Ishikawa (cell line): ENCODE data around the gene AGBL5.

Experiments
- EGR1 ChIP-seq: IDR thresholded peaks from 2 replicates; pipeline ENCODE4 v1.6.1; 2012
- EP300 ChIP-seq: IDR thresholded peaks from 2 replicates; pipeline ENCODE4 v1.6.1; 2012; ENCODE audit warnings: borderline replicate concordance
- TF ChIP-seq, protein P1 (sequence below): IDR thresholded peaks from 2 replicates; pipeline ENCODE4 v1.6.1; 2012
- TF ChIP-seq, protein P2 (sequence below): IDR thresholded peaks from 2 replicates; pipeline ENCODE4 v1.6.1; 2012
- TF ChIP-seq, protein P3 (sequence below): IDR thresholded peaks from 2 replicates; pipeline ENCODE4 v1.6.1; 2012; ENCODE audit warnings: low read depth, mild to moderate bottlenecking

DNA sequence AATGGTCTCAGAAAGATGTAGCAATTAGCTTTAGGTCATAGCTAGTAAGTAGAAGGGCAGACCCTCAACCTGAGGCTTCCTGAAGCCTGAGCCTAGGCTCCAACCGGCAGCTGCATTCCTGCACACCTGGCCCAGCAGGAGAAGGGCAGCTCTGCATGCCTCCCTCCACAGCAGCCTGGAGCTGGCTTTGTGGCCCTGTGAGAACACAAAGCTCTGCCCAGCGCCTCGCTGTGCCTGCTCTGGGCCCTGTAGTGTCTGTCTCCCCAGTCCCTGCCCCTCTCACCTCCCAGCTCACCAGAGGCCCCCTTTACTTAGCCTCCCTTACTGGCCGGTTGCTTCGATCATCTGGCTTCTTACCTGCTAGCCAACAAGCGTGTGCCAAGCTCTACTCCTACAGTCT, 12.0 kb upstream of the AGBL5 start:
- TF ChIP-seq EGR1: no peak
- TF ChIP-seq, protein P1, sequence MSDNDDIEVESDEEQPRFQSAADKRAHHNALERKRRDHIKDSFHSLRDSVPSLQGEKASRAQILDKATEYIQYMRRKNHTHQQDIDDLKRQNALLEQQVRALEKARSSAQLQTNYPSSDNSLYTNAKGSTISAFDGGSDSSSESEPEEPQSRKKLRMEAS: no peak
- TF ChIP-seq, protein P2, sequence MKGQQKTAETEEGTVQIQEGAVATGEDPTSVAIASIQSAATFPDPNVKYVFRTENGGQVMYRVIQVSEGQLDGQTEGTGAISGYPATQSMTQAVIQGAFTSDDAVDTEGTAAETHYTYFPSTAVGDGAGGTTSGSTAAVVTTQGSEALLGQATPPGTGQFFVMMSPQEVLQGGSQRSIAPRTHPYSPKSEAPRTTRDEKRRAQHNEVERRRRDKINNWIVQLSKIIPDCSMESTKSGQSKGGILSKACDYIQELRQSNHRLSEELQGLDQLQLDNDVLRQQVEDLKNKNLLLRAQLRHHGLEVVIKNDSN: no peak
- no peak for TF ChIP-seq EP300
- TF ChIP-seq, protein P3, sequence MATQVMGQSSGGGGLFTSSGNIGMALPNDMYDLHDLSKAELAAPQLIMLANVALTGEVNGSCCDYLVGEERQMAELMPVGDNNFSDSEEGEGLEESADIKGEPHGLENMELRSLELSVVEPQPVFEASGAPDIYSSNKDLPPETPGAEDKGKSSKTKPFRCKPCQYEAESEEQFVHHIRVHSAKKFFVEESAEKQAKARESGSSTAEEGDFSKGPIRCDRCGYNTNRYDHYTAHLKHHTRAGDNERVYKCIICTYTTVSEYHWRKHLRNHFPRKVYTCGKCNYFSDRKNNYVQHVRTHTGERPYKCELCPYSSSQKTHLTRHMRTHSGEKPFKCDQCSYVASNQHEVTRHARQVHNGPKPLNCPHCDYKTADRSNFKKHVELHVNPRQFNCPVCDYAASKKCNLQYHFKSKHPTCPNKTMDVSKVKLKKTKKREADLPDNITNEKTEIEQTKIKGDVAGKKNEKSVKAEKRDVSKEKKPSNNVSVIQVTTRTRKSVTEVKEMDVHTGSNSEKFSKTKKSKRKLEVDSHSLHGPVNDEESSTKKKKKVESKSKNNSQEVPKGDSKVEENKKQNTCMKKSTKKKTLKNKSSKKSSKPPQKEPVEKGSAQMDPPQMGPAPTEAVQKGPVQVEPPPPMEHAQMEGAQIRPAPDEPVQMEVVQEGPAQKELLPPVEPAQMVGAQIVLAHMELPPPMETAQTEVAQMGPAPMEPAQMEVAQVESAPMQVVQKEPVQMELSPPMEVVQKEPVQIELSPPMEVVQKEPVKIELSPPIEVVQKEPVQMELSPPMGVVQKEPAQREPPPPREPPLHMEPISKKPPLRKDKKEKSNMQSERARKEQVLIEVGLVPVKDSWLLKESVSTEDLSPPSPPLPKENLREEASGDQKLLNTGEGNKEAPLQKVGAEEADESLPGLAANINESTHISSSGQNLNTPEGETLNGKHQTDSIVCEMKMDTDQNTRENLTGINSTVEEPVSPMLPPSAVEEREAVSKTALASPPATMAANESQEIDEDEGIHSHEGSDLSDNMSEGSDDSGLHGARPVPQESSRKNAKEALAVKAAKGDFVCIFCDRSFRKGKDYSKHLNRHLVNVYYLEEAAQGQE: no peak
